DMS 273 treated with DMSO at 0.1 percent for 48 hours (cell line): ENCODE data around the gene NNMT.

Experiments used
- DNase-seq: peaks from one replicate; lab custom pipeline; 2025; lab: John Stamatoyannopoulos, UW

Gene NNMT

DNA sequence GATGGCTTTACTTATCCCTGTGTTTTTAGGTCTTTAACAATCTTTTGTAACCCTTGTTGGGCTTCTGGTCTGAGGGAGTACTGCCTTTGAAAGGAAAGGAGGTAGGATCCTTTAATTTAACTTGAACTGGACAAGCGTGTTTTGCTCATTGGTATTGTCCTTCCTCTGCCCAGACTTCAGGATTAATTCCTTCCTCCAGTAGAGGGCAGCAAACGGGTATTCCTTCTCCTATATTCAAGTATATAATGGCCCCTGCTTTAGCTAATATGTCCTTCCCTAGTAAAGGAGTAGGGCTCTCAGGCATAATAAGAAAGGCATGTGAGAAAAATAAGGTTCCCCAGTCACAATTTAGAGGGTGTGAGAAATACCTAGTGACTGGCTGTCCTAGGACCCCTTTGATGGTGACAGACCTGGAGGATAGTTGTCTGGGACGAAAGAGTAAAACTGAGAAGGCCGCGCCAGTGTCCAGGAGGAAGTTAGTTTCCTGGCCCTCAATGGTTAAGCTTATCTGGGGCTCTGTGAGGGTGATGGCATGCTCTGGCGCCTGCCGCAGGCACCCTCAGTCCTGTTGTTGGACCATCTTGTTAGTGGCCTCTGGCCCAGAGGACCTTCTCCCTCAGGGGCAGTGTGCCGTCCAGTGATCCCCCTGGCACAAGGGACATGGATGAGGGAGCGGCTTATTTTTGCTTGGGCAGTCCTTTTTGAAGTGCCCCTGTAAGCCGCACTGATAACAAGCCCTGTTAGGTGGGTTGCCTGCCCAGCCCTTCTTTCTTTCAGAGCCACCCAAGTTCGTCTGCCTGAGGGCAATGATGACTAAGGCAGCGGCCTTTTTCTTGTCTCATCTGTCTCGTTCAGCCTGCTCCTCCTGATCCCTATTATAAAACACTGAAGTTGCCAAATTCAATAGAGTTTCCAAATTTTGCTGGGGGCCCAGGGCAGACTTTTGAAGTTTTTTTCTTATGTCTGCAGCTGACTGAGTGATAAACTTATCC is 52.3 kb downstream of the NNMT start:
- no peak for DNase-seq

DNA sequence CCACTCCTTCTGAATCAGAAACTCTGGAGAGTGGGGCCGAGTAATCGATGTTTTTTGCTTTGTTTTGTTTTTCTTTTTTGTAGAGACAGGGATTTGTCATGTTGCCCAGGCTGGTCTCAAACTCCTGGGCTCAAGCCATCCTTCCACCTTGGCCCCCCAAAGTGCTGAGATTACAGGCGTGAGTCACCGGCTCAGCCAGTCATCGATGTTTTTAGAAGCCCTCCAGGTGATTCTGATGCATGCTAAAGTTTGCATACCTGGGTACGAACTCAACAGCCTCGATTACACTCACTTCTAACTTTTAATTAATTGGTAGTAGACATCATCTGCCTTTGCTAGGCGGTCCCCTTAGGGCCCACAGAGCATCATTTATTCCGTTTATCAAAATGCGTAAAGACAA is 53.8 kb downstream of the NNMT start:
- DNase-seq = no peak

DNA sequence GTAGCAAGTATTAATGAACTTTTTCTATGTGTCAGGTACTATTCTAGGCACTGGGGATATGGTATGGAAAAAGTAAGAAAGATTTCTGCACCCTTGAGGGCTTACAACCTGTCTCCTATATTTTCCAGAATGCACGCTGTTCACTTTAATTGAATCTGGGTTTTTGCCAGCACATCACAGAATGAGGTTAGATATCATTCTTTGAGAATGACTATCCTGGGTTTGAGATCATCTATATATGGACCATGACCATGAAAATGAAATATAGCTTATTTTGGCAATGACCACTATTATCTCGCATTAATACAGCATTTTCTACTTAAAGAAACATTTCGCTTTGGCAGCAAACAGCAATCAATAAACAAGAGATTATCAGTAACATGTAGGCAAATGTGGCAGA is 57.2 kb downstream of the NNMT start:
- no peak for DNase-seq

DNA sequence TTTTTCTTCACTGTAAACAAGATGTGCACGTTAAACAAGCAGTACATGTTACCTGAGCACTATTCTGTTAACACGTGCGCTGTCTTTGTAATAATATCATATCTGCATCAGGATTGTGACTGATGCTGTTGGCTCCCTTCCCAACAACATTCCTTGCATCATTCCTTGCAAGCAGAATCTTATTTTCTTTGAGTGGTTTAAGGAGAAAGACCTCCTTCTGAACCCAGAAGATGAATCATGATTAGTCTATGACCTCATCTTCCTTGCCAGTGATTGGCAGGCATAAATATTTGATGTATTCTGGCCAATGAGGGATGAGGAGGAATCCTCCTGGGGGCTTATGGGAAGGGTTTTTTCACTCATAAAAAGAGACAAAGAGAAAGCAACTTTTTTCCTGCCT is 57.9 kb downstream of the NNMT start:
- DNase-seq = no peak

DNA sequence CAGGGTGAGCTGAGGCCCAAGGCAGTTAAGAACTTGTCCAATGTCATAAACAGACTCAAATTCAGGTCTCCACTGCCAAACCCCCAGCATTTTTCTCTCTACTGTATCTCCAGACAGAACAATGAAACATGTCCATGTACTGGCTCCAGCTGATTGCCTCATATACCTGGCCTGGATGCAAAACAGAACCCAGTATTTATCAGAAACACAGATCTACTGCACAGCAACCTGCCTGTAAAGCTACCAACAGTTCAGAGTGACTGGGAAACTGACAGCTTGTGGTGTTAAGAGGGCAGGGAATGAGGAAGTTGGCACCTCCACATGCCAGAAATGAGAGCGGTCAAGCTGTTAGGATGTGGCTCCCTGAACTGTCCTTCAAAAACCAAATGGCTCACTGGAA is 62.5 kb downstream of the NNMT start:
- no peak for DNase-seq

DNA sequence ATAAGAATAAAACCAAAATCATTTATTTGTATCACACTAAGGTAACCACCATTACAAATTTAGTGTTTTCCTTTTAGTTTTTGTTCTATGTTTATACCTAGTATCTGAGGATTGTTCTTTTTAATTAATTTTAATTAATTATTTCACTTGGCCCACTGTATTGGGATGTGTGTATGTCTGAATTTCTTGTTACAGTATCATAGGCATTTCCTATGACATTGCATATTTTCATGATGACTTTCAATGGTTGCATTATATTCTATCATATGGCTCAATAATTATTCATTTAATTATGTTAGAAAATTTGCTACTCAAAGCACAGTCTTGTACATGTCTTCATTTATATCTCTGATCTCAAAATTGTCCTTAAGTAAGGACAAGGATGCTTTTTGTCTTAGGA is 63.1 kb downstream of the NNMT start:
- no peak for DNase-seq

DNA sequence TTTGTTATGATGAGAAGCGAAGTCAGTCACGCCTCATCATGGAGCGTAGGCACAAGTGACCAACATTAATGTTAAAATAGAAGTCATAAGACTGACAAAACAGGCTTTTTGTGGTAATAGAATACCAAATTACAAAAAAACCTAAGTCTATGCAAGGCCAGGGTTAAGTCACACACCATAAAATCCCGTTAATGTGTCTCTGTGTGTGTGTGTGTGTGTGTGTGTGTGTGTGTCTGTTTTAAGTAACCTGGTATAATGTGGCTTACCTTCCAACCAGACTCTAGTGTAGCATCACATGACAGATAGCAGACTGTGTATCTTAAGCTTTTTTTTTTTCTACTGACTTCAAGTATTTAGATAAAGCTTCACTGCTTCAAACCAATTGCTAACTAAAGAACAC is 66.1 kb downstream of the NNMT start:
- no peak for DNase-seq

DNA sequence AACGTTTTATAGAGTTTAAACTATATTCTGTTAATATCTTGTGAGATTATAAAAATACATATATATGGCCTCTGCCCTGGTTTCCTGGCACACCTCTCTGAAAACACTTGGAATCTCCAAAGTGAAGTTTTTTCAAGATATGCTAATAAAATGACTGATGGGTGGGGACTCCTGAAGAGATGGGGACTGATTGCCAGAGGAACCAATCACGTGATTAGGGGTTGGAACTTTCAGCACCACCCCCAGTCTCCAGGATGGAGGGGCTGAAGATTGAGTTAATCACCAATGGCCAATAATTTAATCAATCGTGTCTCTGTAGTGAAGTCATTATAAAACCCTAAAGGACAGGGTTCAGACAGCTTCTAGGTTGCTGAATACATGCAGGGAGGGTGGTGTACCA is 66.8 kb downstream of the NNMT start:
- no peak for DNase-seq
